HG03064 (cell line): ENCODE results near the gene THOC1.

Experiments
- ATAC-seq: cut with Tn5 transposase; IDR thresholded peaks from one replicate; pipeline ENCODE4 v1.9.1; 2021; ENCODE audit warnings: low read depth; ENCODE audit not compliant: unreplicated experiment

Gene THOC1

DNA sequence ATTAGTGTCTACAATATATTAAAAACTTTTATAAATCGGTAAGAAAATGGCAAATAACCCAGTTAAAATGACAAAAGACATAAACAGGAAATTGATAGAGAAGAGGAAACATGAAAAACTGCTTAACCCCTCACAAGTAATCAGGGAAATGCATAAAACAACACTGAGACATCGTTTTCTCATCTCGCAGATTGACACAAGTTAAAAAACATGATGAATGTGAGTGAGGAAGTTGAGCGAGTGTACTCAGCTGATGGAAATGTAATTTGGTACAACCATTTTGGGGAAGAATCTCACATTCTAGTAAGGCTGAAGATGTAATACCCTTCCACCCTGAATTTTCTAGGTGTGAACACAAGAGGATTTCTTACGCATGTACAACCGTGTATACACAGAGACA lies 18.0 kb upstream of the THOC1 start:
- no peak for ATAC-seq

DNA sequence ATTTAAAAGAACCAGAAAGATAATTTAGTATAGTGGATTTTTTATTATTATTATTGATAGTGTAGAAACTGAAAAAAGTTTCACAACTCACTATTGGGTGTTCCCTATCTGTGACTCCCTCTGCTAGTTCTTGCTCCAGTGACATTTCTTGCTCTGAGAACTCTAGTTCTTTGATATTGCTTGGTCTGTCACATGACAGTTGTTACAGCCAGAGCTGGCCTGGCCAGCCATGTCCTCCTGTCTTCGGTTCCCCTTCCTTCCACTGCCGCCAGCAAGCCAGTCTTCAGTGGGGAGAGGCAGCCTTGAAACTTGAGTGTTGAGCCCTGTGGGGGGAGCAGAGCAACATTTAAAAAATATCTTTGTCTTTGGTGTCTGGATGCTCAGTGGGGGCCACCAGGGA lies 7.6 kb upstream of the THOC1 start:
- ATAC-seq: no peak

DNA sequence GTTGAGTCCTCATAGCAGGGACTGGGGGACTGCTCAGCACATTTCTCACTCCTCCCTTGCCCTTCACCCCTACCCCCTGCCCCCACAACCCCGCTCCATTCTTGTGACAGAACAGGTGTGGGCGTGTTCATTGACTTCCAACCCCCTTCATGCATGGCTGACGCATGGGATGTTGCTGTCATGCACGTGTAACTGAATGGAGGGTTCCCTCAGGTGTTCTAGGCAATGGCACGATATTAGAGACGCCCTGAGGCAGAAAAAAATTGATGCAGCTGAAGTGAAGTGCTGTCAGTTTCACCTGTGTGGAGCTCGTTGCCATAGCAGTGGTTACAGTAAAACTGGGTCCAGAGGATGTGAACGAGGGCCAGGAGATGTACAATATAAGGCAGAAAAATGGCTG lies 6.5 kb upstream of the THOC1 start:
- ATAC-seq: no peak

DNA sequence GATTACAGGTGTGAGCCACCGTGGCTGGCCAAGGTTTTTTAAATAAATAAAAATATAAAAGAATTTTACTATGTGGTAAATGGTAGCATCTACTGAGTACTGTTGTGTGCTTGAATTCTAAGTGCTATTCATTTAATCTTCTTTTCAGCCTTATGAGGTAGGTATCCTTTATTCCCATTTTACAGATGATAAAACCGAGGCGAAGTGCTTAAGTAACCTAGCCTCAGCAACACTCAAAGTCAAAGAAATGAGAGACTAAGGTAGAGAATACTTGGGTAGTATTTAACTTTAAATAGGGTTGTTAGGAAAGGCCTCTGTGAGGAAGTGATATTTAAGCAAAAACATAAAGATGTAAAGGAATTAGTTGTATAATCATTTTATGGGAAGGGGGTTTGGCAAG lies 5.7 kb upstream of the THOC1 start:
- no peak for ATAC-seq

DNA sequence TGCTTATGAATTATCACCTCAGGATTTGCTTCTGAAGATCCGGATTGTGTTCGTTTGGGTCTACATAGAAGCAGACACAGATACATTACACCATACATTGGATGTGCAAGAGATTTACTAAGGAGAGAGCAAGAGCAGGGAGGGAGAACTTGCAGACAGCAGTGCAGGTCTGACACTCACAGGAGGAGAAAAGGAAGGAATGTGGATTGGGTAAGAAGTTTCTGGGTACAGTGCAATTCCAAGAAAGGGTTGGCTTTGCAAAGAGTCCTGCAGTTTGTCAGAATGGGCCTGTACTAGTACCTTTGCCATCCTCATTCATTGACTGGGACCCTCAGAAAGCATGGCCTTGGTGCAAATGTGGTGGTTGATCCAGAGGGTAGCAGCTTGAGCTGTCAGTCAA lies 4.8 kb upstream of the THOC1 start:
- no peak for ATAC-seq

DNA sequence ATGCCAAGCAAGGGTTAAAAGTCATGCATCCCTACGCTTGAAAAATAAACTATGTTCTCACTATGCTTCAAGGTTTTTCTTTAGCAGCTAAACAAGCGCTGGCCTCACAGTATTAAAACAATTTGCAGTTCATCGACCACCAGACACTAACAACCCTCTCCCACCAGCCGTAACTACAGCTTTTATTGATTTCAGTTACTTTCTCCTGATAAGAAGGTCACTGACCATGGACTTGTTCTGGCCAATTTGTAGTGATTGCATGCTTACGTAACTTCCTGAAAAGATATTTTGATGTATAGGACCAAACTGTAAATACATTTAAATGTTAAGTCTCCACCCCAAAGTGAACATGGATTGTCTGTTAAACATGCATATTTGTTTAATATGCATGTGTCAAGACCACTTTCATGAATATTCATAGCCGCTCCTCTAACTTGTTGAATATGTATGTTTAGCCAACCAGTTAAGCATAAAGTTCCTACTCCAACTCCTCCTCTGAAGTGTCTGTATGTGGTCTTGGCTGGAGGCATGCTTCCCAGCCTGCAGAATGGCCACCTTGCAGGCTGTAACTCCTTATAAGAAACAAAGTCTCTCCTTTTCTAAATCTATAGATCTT lies 1.7 kb upstream of the THOC1 start:
- no peak for ATAC-seq

DNA sequence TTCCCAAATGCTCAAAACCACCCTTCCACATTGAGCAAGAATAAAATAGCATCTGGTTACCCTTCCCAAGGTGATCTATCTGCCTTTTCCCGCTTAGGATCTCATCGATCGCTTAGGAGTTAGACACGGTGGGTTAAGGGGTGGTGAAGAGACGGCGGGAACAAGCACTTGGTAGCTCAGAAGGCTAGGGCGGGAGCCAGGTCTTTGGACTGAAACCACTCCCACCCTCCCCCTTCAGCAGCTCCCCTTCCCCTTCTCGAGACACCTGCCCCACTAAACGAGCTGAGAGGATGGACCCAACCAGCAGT lies 513 bp downstream of the THOC1 start:
- no peak for ATAC-seq

DNA sequence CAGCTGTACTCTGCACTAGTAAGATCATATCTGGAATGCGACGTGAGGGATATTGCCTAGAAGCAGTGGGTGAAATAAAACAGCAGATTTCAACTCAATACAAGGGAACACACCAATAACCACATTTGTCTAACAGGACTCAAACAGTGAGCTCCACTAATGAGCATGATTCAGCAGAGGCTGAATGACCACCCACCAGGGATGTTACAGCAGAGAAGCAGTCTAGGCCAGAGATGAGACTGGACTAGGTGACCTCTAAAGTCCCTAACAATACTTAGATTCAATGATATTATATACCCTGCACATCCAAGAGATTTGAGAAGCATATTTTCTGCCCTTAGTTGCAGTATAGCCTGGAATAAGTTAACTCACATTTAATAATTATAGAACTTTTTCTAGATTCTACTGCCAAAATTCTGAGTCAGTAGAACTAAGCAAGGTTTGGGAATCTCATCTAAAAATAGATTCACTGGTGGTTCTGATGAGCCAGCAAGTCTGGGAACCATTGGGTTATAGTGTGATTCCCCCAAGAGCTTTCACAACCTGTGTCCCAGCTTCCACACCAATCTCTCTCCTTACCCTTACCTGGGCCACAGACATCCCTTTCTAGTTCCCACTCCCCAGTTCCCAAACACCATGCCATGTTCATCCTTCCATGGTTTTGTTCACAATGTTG lies 6.3 kb downstream of the THOC1 start:
- no peak for ATAC-seq

DNA sequence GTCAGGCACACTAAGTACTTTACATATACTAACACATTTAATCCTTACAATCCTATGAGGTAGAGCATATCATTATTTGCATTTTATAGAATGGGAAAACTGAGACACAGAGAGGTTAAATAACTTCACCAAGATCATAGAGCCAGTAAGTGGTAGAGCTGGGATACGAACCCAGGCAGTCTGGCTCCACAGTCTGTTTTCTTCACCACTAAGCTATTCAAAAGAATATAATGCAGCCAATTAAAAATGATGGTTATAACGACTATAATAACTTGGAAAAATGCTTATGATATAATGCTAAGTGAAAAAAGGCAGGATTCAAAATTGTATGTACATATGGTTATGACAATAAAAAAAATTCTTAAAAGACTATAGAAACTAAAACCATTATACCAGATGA lies 7.3 kb downstream of the THOC1 start:
- ATAC-seq: no peak

DNA sequence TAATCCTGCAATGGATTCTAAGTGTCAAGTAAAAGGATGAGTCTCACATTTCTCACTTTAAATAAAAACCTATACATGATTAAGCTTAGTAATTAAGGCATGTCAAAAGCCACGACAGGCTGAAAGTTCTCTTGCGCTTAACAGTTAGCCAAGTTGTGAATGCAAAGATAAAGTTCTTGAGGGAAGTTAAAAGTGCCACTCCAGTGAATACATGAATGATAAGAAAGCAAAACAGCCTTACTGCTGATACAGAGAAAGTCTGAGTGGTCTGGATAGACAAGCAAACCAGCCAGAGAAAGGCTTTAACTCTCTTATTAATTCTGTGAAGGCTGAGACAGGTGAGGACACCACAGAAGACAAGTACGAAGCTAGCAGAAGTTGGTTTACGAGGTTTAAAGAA lies 12.7 kb downstream of the THOC1 start:
- no peak for ATAC-seq

DNA sequence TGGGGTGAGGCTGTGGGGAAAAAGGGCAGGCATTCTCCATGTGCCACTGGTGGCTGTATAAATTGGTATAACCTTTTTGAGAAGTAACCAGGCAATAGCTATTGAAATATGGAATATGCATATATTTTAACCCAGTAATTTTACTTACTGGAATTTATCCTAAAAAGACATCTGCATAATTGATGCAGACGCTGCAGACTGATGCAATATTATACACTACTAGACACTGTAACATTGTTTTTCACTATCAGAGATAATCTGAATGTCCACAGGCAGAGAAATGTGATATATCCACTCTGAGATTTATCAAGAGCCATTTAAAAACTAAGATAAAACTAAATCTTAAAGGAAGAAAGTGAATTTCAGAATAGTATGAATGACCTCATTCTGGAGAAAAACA lies 14.7 kb downstream of the THOC1 start:
- ATAC-seq: no peak

DNA sequence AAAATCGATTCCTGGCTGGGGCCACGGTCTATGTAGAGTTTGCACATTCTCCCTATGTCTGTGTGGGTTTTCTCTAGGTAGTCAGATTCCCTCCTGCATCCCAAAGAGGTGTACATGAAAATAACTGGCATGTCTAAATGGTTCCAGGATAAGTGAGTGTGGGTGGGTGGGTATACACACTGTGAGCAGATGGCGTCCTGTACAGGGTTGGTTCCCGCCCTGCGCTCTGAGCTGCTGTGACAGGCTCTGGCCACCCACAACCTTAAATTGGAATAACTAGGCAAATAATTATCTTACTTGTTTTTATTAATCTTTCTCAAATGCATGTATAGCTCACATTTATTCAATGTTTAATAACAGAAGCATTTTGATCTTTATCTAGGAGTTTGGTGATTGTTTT lies 16.3 kb downstream of the THOC1 start:
- no peak for ATAC-seq

DNA sequence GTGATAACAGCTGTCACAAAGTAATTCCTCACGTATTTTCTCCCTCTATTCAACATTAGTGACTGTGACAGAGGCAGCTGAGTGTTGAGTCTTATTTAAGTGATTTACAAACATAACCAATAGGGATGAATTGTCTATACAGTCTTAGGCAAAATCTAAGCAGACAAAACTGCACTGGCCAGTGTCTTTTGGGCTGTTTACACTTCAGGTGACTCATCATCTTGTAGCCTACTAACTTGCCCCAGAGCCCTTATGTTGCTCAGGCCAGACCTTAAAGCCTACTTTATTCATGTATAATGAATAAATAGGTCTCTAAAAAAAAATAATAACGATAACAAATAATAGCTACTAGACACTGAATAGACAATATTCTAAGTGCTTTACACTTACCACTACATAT lies 17.2 kb downstream of the THOC1 start:
- no peak for ATAC-seq

DNA sequence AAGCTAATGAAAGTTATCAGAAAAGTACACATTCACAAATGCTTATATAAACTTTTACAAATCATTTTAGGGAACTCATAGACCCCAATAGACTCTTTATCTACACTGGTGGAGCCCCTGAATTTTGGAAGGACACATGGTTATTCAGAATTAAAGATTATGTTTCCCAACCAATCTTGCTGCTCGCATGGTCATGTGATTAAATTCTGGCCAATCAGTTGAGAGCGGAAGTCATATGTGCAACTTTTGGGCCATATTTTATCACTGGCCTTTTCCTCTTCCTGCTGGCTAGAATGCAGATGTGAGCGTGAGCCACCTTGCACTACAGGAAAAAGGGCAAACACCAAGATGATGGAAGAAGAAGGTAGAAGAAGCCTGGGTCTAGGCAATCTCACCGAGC lies 19.8 kb downstream of the THOC1 start:
- no peak for ATAC-seq

DNA sequence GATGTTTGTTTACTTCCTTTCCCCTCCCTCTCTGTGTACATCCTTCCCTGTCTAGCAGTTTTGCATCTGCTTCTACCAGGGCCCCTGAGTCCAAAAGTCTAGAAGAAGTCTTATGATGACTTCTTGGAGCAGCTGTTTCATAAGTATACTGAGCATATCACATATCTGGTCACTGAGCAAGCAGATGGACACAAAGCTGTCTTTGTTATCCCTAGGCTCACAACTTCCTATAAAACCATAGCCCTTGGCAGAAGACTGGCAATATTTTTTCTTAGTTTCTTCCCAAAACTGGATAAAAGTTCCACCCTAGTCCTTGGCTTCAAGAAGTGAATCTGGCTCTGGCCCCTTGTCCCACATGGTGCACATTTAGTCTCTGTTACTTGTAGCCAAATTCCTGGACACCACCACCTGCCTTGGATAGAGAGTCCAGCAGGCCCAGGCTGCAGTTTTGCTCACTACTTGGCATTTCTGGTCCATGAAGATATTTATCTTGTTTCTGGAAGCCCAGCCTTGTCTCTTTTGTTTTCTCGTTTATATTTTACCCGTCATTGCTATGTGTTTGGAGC lies 22.5 kb downstream of the THOC1 start:
- no peak for ATAC-seq

DNA sequence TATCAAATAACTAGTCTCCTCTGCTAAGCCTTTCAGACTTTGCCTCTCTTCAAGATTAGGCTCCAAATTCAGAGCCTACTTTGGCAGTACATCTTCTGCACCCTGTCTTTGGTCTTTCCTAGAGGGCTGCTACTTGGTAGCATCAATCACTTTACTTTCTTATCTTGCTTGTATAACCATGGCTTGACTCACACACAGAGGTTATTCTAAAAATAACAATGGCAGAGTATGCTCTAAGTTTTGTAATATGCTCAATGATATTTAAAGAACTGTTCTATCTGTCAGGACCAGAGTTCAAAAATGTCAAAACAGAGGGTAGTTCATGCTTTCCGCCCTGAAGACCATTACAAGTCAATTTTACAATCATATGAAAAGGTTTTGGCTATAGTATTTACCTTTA lies 27.7 kb downstream of the THOC1 start:
- ATAC-seq: no peak

DNA sequence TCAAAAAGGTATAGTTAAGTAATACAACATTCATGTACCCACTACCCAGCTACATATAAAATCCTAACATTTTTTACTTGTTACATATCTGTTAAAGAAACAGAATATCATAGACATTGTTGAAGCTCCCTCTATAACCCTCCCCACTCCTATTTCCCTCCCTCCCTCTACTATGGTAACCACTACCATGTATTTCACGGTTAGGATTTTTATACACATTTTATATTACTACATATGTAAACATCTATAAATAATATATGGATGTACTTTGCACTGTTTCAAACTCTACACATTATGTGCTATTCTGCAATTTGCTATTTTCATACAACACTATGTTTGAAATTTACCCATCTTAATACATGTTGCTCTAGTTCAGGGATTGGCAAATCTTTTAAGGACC lies 36.3 kb downstream of the THOC1 start:
- ATAC-seq: no peak

DNA sequence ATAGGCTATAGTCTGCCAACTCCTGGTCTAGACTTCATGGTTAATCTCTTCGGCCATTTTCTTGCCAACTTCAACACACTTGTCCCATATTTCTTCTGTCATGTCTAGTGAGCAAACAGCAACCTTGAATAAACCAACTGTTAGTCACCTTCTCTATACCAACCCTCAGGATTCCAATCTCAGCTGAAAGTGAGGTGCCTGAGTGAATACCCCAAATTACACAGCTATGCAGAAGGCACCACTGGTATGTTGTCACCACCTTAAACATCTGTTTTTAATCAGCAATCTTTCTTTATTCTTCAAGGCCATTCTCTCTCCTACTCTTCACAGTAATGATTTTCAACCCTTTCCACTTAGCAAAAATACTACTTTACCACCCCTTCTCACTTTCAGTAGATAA lies 39.3 kb downstream of the THOC1 start:
- ATAC-seq: no peak

DNA sequence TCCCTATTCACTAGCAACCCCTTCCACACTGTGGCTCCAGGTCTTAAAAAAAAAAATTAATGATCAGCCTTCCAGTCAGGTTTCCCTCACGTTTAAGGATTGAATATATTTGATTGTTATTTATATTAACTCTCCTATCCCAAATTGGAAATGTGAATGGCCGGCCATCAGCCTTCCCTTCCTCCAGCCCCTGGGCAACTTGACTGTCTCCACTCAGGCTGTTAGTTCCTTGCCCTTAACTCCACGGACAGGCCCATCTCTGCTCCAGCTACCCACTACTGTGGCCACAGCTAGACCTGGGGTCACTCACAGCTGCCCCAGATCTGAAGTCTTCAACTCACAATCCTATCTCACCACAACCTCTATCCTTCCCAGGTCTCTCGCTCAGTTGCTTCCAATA lies 39.9 kb downstream of the THOC1 start:
- ATAC-seq: no peak

DNA sequence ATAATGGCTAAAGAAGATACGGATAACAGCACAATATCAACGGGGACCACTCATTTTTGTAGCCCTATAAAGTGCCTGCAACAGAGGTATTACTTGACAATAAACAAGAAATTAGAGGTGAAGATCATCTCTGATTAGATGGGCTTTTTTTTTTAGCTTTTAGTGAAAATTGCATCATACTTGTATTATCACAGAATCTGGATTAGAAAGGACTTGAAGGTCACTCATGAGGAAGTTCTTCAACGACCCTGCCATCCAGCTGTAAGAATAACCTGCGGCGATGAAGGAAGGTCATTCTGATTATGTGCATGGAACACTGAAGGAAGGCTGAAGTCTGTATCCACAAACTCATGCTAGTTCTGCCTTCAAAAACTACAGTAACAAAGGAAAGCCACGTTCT lies 40.5 kb downstream of the THOC1 start:
- no peak for ATAC-seq

DNA sequence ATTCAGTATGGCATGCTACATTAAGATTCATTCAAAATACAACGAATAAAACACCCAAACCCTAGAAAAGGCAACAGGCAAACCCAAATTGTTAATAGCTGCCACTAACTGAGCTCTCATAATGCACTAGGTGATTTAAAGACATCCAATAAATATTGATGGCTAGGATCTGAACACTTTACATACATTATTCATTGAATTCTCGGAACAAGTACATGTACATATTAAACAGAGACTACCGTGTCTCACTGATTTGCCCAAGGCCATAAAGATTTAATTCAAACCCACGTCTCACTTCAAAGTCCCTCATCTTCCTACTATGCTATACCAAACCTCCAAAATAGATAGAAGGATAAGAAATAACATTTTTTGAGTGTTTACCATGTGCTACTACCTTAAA lies 42.1 kb downstream of the THOC1 start:
- ATAC-seq: no peak

DNA sequence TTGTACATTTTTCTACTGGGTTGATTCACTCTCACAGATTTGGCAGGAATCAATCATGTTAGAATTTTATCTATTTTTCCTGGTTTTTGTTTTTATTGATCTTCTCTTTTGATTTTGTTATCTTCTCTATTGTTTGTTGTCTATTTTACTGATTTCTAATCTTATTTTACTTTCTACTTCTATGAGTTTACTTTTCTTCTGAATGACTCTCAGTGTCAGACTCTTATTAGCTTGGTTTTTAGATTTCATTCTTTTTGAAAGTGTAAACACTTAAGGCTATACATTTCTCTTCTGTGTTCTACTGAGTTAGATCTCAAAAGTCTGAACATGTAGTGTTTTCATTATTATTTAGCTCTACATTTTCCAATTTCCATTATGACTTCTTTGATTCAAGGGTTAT lies 47.1 kb downstream of the THOC1 start:
- ATAC-seq: no peak
